ENCODE results near the gene ACSM4.

Gene ACSM4

GRCh38 chr12:7374423-7375144 lies 70.7 kb downstream of the ACSM4 start:
- no peak overlapping the region for H3K4me3 ChIP-seq (ENCODE audit: low read depth, low read length)
- DNase-seq (ENCODE audit: low read depth): peak; percentile 38
- peak; percentile 65 for TF ChIP-seq CTCF (conservative IDR thresholded peaks at IDR 0.05; ENCODE audit: low read depth, low read length)

GRCh38 chr12:7375145-7375543 lies 71.3 kb downstream of the ACSM4 start:
- no peak for DNase-seq (ENCODE audit: low read depth)
- no peak for TF ChIP-seq CTCF (conservative IDR thresholded peaks at IDR 0.05; ENCODE audit: low read depth, low read length)
- H3K4me3 ChIP-seq (ENCODE audit: low read depth, low read length): no peak overlapping the region

GRCh38 chr12:7376196-7376595 lies 72.3 kb downstream of the ACSM4 start:
- no peak overlapping the region for H3K4me3 ChIP-seq (ENCODE audit: low read depth, low read length)
- peak; percentile 7 for DNase-seq (ENCODE audit: low read depth)

More at GRCh38 chr12:7376196-7376595, 72.3 kb downstream of the ACSM4 start:
- TF ChIP-seq CTCF (conservative IDR thresholded peaks at IDR 0.05; ENCODE audit: low read depth, low read length): no peak

Data from choroid plexus epithelial cell (primary cell).